C4-2B (cell line): Measurements from ENCODE around the gene NOTCH4.

Experiments used
- ZFX ChIP-seq: fragments of 450-650 bp; IDR thresholded peaks from 2 replicates; pipeline ENCODE4 v1.6.1; 2017
- TF ChIP-seq, protein P1 (sequence below): fragments of 450-650 bp; conservative IDR thresholded peaks from 2 replicates; pipeline ENCODE4 v1.5.1; 2017; ENCODE audit warnings: mild to moderate bottlenecking

GRCh38 chr6:32194388-32194787 lies 29.5 kb downstream of the NOTCH4 start:
- TF ChIP-seq, protein P1, sequence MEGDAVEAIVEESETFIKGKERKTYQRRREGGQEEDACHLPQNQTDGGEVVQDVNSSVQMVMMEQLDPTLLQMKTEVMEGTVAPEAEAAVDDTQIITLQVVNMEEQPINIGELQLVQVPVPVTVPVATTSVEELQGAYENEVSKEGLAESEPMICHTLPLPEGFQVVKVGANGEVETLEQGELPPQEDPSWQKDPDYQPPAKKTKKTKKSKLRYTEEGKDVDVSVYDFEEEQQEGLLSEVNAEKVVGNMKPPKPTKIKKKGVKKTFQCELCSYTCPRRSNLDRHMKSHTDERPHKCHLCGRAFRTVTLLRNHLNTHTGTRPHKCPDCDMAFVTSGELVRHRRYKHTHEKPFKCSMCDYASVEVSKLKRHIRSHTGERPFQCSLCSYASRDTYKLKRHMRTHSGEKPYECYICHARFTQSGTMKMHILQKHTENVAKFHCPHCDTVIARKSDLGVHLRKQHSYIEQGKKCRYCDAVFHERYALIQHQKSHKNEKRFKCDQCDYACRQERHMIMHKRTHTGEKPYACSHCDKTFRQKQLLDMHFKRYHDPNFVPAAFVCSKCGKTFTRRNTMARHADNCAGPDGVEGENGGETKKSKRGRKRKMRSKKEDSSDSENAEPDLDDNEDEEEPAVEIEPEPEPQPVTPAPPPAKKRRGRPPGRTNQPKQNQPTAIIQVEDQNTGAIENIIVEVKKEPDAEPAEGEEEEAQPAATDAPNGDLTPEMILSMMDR = no peak
- TF ChIP-seq ZFX = no peak
